ENCODE data around the gene S100A10.
A peak's percentile ranks its signal among the peaks of the same experiment; 100 is the strongest.

S100A10 gene

DNA sequence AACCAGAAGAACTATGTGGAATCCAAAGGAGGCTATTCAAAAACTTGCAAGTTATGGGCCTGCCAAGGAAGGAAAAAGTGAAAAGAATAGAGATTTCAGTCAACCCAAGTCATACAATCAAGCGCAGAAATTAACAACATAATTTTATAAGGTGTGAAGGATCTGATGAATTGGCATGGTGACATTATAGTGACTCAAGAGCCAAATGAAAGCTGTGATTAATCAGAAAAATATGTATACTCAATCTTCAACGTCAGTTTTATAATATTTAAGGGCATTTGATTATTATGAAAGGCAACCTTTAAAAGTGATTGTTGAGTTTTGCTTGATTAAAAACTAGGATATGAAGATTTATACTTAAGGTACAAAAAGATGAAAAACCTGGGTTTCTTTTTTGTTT, 46.5 kb downstream of the S100A10 start:
- no peak overlapping the region for H3K4me3 ChIP-seq (ENCODE audit: low read depth, low read length)
- DNase-seq (ENCODE audit: low read depth) = no peak
- TF ChIP-seq, protein P1, sequence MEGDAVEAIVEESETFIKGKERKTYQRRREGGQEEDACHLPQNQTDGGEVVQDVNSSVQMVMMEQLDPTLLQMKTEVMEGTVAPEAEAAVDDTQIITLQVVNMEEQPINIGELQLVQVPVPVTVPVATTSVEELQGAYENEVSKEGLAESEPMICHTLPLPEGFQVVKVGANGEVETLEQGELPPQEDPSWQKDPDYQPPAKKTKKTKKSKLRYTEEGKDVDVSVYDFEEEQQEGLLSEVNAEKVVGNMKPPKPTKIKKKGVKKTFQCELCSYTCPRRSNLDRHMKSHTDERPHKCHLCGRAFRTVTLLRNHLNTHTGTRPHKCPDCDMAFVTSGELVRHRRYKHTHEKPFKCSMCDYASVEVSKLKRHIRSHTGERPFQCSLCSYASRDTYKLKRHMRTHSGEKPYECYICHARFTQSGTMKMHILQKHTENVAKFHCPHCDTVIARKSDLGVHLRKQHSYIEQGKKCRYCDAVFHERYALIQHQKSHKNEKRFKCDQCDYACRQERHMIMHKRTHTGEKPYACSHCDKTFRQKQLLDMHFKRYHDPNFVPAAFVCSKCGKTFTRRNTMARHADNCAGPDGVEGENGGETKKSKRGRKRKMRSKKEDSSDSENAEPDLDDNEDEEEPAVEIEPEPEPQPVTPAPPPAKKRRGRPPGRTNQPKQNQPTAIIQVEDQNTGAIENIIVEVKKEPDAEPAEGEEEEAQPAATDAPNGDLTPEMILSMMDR (IDR thresholded peaks at IDR 0.05; ENCODE audit: control insufficient read depth, extremely low read depth, insufficient read depth) = no peak

DNA sequence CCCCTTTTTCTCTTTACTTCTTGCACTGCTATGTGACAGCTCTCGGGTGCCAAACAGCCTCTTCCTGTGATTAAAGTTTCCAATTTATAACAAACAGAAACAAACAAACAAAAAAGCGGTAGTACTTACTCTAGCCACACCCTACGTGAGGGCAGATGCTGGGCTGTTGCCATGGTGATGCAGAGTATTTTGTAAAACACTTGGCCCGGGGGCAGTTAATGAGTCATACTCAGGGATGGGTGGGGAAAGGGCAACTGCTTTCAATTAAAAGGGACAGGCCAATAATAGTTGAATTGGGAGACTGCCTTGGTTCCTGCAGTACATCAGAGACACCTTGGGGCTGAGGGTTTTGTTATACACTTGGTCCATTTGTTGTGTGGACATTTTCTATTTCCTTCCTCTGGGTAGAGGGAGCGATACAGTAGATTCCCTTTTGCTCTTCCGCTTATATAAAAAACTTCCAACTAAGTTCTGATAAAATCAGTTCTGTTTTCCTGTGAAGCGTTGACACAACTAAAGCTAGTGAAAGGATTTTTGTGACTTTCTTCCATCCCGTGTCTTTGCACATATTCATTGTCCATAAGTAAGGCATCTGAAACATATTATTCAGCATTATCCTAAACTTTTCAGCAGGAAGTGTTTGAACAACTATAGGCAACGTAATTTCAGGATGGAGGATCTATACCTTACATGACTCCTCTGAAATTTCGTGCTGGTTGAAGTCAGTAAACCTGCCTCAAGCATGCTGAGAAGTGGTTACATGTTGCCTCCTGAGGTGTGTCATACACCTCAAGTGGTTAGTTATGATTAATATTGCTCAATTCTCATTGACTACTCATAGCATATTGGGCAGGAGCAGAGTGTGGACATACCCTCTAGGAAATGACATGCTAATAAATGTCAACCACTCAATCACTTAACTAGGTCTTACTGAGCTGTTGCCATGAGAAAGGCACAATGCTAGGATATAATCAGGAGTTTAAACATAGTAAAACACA, 47.6 kb downstream of the S100A10 start:
- TF ChIP-seq, protein P1 (IDR thresholded peaks at IDR 0.05; ENCODE audit: control insufficient read depth, extremely low read depth, insufficient read depth) = no peak
- peak; percentile 8 for DNase-seq (ENCODE audit: low read depth)

DNA sequence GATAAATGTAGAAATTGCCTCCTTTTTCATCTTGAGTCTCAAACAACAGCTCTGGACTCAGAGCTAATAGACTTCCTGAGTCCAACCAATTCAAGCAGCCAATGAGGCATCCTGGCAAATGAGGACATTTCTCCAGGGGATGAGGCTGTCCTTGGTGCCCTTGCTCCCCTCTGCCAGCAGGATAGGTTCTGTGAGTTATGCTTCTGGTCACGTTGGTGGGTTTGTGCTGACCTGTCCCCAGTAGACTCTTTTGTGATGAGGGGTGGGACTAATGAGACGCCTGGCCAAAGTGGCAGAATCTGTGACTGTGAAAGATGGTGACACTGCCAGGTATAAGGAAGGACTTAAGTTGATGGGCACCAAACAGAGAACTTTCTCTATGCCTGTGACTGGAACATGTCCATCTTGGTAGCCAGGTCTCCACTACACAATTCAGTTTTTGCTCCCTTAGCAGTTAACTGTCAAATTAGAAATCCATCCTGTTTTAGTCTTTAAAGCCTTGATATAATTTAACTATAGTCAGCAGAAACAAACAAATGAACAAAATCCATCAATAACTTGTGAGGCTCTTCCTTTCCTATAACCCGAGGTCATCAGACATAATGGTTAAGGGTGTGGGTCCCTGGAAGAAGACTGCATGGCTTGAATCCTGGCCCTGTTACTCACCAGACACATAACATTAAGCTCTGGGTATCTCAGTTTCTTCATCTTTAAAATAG, 48.6 kb downstream of the S100A10 start:
- TF ChIP-seq, protein P1 (IDR thresholded peaks at IDR 0.05; ENCODE audit: control insufficient read depth, extremely low read depth, insufficient read depth) = no peak
- no peak for DNase-seq (ENCODE audit: low read depth)
- no peak overlapping the region for H3K4me3 ChIP-seq (ENCODE audit: low read depth, low read length)

More for the DNA sequence above, 47.6 kb downstream of the S100A10 start:
- H3K4me3 ChIP-seq (ENCODE audit: low read depth, low read length) = no peak overlapping the region

DNA sequence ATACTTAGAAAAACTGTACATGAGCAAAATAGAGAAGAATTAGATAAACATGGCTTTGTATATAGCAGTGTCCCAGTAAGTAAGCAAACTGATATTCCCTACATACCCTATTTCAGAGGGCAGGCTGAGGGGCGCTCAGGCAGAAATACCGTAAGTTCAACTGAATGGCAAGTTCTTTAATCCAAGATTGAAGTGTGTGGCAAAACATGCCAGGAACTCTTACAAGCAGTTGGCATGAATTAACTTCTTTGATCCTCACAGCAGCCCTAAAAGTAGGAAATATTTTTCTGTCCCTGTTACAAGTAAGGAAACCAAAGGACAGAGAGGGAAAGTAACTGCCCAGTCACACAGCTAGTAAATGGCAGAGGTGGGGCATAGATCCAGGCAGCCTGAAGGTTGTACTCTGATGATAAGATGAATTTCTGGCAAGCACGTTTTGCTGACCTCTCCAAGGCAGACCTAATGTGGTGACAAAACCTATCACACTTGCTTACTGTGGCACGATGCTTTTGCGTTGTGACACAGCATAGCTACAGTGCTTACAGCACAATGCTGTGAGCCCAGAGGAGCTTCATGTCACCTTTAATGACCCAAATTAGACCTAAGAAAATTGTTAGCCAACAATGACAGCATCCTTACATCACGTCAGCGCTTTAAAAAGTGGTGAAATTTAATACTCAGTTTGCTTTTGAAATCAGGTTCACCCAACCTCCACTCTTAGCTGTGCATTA, 49.4 kb downstream of the S100A10 start:
- TF ChIP-seq, protein P1 (IDR thresholded peaks at IDR 0.05; ENCODE audit: control insufficient read depth, extremely low read depth, insufficient read depth) = no peak
- no peak for DNase-seq (ENCODE audit: low read depth)
- no peak overlapping the region for H3K4me3 ChIP-seq (ENCODE audit: low read depth, low read length)

DNA sequence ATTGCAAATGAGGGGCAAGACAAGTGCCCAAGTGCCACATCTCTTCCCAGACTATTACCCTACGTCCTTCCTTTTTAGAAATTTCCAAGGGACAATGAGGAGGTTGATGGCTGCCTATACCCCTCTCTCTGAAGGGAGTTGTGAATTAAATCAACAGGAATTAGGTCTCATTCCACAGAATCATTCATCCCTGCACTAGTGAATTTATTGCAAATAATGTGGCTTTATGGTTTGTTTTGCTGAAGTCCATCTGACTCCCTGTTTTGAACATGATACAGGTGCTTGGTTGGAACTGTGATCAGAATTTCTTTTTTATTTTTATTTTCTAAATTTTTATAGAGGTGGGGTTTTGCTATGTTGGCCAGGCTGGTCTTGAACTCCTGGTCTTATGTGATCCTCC, 50.1 kb downstream of the S100A10 start:
- no peak overlapping the region for H3K4me3 ChIP-seq (ENCODE audit: low read depth, low read length)
- DNase-seq (ENCODE audit: low read depth) = no peak
- TF ChIP-seq, protein P1 (IDR thresholded peaks at IDR 0.05; ENCODE audit: control insufficient read depth, extremely low read depth, insufficient read depth) = no peak

DNA sequence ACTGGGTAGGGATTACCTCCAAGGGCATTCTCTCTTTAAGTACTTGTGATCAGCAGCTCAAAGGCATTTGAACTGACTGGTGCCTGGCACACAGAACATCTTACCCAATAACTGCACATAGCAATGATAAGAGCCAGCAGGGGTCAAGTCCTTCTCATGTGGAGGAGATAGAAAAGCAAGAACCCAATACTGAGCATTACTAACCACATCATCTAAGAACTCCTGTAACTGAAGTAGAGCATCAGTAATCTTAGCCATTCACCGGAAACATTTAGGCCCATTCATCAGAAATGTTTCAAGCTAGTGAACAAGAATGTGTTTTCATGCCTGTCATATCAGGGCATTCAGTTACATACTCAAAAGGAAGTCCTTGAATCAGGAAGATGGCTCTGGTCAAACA, 50.8 kb downstream of the S100A10 start:
- TF ChIP-seq, protein P1 (IDR thresholded peaks at IDR 0.05; ENCODE audit: control insufficient read depth, extremely low read depth, insufficient read depth) = no peak
- DNase-seq (ENCODE audit: low read depth) = no peak
- H3K4me3 ChIP-seq (ENCODE audit: low read depth, low read length) = no peak overlapping the region

Data from LNCaP clone FGC (cell line).